MM.1S (cell line): ENCODE results near the gene DNAJC6.

ENCODE experiments used
- DNase-seq: peaks from one replicate; pipeline ENCODE4 v3.0.0-alpha.2; 2015
- H2AFZ ChIP-seq: fragments of 300-600 bp; sonication (generic); 2 replicates; pipeline ENCODE4 v1.6.0; 2016; ENCODE audit warnings: antibody characterized with exemption, low read length
- H3F3A ChIP-seq: fragments of 300-600 bp; sonication (generic); 2 replicates; pipeline ENCODE4 v1.6.1; 2016; ENCODE audit warnings: mild to moderate bottlenecking, antibody characterized with exemption, low read length, moderate library complexity, mixed read lengths; ENCODE audit not compliant: insufficient read depth
- H3K27ac ChIP-seq: fragments of 300-600 bp; sonication (generic); 2 replicates; pipeline ENCODE4 v1.5.1; 2016; ENCODE audit warnings: mild to moderate bottlenecking, low read length
- H3K27me3 ChIP-seq: fragments of 300-600 bp; sonication (generic); replicated peaks from 2 replicates; pipeline ENCODE4 v1.6.0; 2016; ENCODE audit warnings: low read length; ENCODE audit not compliant: insufficient read depth
- H3K36me3 ChIP-seq: fragments of 300-600 bp; sonication (generic); replicated peaks from 2 replicates; pipeline ENCODE4 v1.6.1; 2016; ENCODE audit warnings: mild to moderate bottlenecking, low read length, mixed read lengths; ENCODE audit not compliant: insufficient read depth
- H3K4me1 ChIP-seq: fragments of 300-600 bp; sonication (generic); 2 replicates; pipeline ENCODE4 v1.6.1; 2016; ENCODE audit warnings: low read length, mixed read lengths
- H3K4me2 ChIP-seq: fragments of 300-600 bp; sonication (generic); 2 replicates; pipeline ENCODE4 v1.6.0; 2016; ENCODE audit warnings: low read depth, low read length
- H3K4me3 ChIP-seq: fragments of 300-600 bp; sonication (generic); 2 replicates; pipeline ENCODE4 v1.5.1; 2016; ENCODE audit warnings: low read length, mixed read lengths
- H3K79me2 ChIP-seq: fragments of 300-600 bp; sonication (generic); 2 replicates; pipeline ENCODE4 v1.6.1; 2016; ENCODE audit warnings: mixed run types, low read length, mixed read lengths
- H3K9ac ChIP-seq: fragments of 300-600 bp; sonication (generic); 2 replicates; pipeline ENCODE4 v1.6.1; 2016; ENCODE audit warnings: low read length, mixed read lengths
- H3K9me2 ChIP-seq: fragments of 300-600 bp; sonication (generic); replicated peaks from 2 replicates; pipeline ENCODE4 v1.6.1; 2016; ENCODE audit warnings: mild to moderate bottlenecking, low read length, mixed read lengths; ENCODE audit not compliant: insufficient read depth
- H3K9me3 ChIP-seq: fragments of 300-600 bp; sonication (generic); replicated peaks from 2 replicates; pipeline ENCODE4 v1.6.1; 2016; ENCODE audit warnings: mild to moderate bottlenecking, low read length, mixed read lengths; ENCODE audit not compliant: insufficient read depth
- H4K20me1 ChIP-seq: fragments of 300-600 bp; sonication (generic); 2 replicates; pipeline ENCODE4 v1.6.1; 2016; ENCODE audit warnings: mild to moderate bottlenecking, low read length, moderate library complexity, mixed read lengths; ENCODE audit not compliant: insufficient read depth
- EZH2 ChIP-seq: fragments of 300-600 bp; sonication (generic); optimal IDR thresholded peaks from 2 replicates; pipeline ENCODE3; 2017; ENCODE audit warnings: low read depth, mild to moderate bottlenecking, antibody characterized with exemption, low read length, mixed read lengths
- EZH2phosphoT487 ChIP-seq: fragments of 300-600 bp; sonication (generic); IDR thresholded peaks from 2 replicates; pipeline ENCODE4 v1.6.1; 2018; ENCODE audit warnings: antibody characterized with exemption, low read length
- TF ChIP-seq, protein P1 (sequence below): fragments of 300-600 bp; sonication (generic); IDR thresholded peaks from 2 replicates; pipeline ENCODE4 v1.5.1; 2016; ENCODE audit warnings: antibody characterized with exemption, low read length, mixed read lengths

Gene DNAJC6

GRCh38 chr1:65267683-65268082 lies 41.7 kb upstream of the DNAJC6 start:
- H3K4me1 ChIP-seq = no peaks in the 10 kb centered on the region
- no peak for DNase-seq
- no peaks in the 10 kb centered on the region for H3K27me3 ChIP-seq
- no peaks in the 10 kb centered on the region for H3K9me3 ChIP-seq
- H3K79me2 ChIP-seq = no peaks in the 10 kb centered on the region
- H2AFZ ChIP-seq = no peak overlapping the region
- no peak overlapping the region for H3K4me3 ChIP-seq
- no peak overlapping the region for H3K27ac ChIP-seq
- H3K4me2 ChIP-seq = no peak overlapping the region
- H3K9me2 ChIP-seq = no peaks in the 10 kb centered on the region
- no peaks in the 10 kb centered on the region for H3F3A ChIP-seq
- no peaks in the 10 kb centered on the region for H4K20me1 ChIP-seq
- no peak overlapping the region for H3K9ac ChIP-seq
- no peak for TF ChIP-seq EZH2
- no peaks in the 10 kb centered on the region for H3K36me3 ChIP-seq

DNA sequence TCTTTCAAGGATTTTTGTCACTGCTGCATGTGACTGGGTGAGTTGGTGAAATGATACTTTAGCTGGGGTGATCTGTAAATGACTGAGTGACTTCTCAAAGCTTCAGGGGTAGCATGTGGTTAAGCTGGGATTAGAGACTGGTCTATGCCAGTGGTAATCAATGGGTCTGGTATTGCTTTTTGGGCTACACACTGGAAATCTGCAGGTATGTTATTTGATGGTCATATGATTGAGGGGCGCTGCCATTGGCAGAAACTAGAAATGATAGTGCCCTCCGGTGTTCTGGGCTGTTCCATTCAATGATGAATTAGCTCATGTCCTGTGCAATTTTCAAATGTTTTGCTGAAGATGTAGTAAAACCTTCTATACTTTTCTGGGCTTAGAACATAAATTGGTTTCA lies 39.7 kb upstream of the DNAJC6 start:
- no peak overlapping the region for H3K4me2 ChIP-seq

DNA sequence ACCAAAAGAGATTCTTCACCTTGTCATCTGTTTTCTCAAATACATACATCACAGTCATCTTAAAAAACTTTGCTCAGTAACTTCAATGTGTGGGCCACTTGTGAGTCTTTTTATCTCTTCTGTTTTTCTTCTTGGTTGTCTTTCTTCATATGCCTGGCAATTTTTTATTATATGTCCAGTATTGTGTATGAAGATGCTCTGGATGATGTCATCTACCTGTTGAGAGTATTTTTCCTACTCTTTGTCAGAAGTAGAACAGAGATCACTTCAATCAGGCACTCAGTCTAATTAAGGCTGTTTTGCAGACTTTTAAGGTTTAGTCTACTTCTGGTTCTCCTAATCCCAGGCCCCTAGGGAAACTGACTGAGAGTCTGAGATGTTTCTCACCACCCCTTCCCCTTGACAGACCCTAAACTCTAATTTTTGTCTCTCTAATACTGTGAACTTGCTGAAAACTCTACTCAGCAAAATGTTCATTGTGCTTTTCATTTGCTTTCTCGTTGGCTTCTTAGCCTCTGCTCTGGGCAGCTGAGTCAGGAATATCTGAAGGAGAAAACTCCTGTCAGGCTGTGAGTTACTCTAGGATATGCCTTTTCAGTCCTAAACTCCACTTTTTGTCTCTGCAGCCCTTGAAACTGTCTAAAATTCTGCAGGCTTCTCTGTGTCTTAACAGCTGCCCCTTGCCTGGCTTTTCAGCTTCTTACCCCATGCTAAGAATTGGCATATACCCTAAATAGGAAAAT lies 33.0 kb upstream of the DNAJC6 start:
- no peak for DNase-seq
- H3K36me3 ChIP-seq = no peaks in the 10 kb centered on the region
- no peaks in the 10 kb centered on the region for H4K20me1 ChIP-seq
- no peaks in the 10 kb centered on the region for H3K9me2 ChIP-seq
- TF ChIP-seq EZH2phosphoT487 (no peak), EZH2 (no peak)
- TF ChIP-seq, protein P1, sequence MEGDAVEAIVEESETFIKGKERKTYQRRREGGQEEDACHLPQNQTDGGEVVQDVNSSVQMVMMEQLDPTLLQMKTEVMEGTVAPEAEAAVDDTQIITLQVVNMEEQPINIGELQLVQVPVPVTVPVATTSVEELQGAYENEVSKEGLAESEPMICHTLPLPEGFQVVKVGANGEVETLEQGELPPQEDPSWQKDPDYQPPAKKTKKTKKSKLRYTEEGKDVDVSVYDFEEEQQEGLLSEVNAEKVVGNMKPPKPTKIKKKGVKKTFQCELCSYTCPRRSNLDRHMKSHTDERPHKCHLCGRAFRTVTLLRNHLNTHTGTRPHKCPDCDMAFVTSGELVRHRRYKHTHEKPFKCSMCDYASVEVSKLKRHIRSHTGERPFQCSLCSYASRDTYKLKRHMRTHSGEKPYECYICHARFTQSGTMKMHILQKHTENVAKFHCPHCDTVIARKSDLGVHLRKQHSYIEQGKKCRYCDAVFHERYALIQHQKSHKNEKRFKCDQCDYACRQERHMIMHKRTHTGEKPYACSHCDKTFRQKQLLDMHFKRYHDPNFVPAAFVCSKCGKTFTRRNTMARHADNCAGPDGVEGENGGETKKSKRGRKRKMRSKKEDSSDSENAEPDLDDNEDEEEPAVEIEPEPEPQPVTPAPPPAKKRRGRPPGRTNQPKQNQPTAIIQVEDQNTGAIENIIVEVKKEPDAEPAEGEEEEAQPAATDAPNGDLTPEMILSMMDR = no peak
- H2AFZ ChIP-seq = no peak overlapping the region
- no peak overlapping the region for H3K4me3 ChIP-seq
- H3K4me2 ChIP-seq = no peak overlapping the region
- no peaks in the 10 kb centered on the region for H3K27me3 ChIP-seq
- no peak overlapping the region for H3K27ac ChIP-seq
- H3K79me2 ChIP-seq = no peaks in the 10 kb centered on the region
- H3F3A ChIP-seq = no peaks in the 10 kb centered on the region
- H3K4me1 ChIP-seq = no peaks in the 10 kb centered on the region
- H3K9me3 ChIP-seq = no peaks in the 10 kb centered on the region
- H3K9ac ChIP-seq = no peak overlapping the region

More for the DNA sequence above, 39.7 kb upstream of the DNAJC6 start:
- Histone ChIP-seq H4K20me1 (no peaks in the 10 kb centered on the region), H3K4me1 (no peaks in the 10 kb centered on the region), H3K27me3 (no peaks in the 10 kb centered on the region), H3K27ac (no peak overlapping the region), H3F3A (no peaks in the 10 kb centered on the region), H3K36me3 (no peaks in the 10 kb centered on the region), H2AFZ (no peak overlapping the region), H3K79me2 (no peaks in the 10 kb centered on the region), H3K9ac (no peak overlapping the region), H3K9me2 (no peaks in the 10 kb centered on the region), H3K4me3 (no peak overlapping the region), H3K9me3 (no peaks in the 10 kb centered on the region)
- TF ChIP-seq, protein P1 = no peak
- DNase-seq = no peak

GRCh38 chr1:65277605-65278347 lies 31.6 kb upstream of the DNAJC6 start:
- H3K27ac ChIP-seq = no peak overlapping the region
- no peaks in the 10 kb centered on the region for H4K20me1 ChIP-seq
- H3K4me1 ChIP-seq = no peaks in the 10 kb centered on the region
- TF ChIP-seq EZH2phosphoT487 (no peak), EZH2 (no peak)
- TF ChIP-seq, protein P1 = no peak
- H3F3A ChIP-seq = no peaks in the 10 kb centered on the region
- H3K4me3 ChIP-seq = no peak overlapping the region
- no peak overlapping the region for H2AFZ ChIP-seq
- no peaks in the 10 kb centered on the region for H3K36me3 ChIP-seq
- no peak overlapping the region for H3K9ac ChIP-seq
- no peaks in the 10 kb centered on the region for H3K27me3 ChIP-seq
- no peak overlapping the region for H3K4me2 ChIP-seq
- DNase-seq = no peak
- H3K79me2 ChIP-seq = no peaks in the 10 kb centered on the region
- no peaks in the 10 kb centered on the region for H3K9me2 ChIP-seq
- no peaks in the 10 kb centered on the region for H3K9me3 ChIP-seq
